Measurements from ENCODE around the gene BMP10.

GRCh38 chr2:68918497-68918896, 47.3 kb upstream of the BMP10 start:
- TF ChIP-seq, protein P1, sequence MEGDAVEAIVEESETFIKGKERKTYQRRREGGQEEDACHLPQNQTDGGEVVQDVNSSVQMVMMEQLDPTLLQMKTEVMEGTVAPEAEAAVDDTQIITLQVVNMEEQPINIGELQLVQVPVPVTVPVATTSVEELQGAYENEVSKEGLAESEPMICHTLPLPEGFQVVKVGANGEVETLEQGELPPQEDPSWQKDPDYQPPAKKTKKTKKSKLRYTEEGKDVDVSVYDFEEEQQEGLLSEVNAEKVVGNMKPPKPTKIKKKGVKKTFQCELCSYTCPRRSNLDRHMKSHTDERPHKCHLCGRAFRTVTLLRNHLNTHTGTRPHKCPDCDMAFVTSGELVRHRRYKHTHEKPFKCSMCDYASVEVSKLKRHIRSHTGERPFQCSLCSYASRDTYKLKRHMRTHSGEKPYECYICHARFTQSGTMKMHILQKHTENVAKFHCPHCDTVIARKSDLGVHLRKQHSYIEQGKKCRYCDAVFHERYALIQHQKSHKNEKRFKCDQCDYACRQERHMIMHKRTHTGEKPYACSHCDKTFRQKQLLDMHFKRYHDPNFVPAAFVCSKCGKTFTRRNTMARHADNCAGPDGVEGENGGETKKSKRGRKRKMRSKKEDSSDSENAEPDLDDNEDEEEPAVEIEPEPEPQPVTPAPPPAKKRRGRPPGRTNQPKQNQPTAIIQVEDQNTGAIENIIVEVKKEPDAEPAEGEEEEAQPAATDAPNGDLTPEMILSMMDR (IDR thresholded peaks at IDR 0.05 in 2 of 3, conservative IDR thresholded peaks at IDR 0.05 in 1 of 3; ENCODE audit: borderline replicate concordance in 1 of 3, insufficient read depth in 1 of 3, low read depth in 2 of 3, low read length in 2 of 3): no peak
- no peak for TF ChIP-seq POLR2A (IDR thresholded peaks at IDR 0.05; ENCODE audit: borderline replicate concordance, extremely low read depth, insufficient read depth, insufficient read length)
- TF ChIP-seq EZH2phosphoT487 (IDR thresholded peaks at IDR 0.05; ENCODE audit: borderline replicate concordance): no peak
